ENCODE data around the gene ARSA.
A peak's percentile ranks its signal among the peaks of the same experiment; 100 is the strongest.
"Not testable (repeated sequence)": the region's sequence is repeated elsewhere in the genome, so short reads cannot be mapped to it uniquely, and the experiment has no call there.

Gene ARSA

DNA sequence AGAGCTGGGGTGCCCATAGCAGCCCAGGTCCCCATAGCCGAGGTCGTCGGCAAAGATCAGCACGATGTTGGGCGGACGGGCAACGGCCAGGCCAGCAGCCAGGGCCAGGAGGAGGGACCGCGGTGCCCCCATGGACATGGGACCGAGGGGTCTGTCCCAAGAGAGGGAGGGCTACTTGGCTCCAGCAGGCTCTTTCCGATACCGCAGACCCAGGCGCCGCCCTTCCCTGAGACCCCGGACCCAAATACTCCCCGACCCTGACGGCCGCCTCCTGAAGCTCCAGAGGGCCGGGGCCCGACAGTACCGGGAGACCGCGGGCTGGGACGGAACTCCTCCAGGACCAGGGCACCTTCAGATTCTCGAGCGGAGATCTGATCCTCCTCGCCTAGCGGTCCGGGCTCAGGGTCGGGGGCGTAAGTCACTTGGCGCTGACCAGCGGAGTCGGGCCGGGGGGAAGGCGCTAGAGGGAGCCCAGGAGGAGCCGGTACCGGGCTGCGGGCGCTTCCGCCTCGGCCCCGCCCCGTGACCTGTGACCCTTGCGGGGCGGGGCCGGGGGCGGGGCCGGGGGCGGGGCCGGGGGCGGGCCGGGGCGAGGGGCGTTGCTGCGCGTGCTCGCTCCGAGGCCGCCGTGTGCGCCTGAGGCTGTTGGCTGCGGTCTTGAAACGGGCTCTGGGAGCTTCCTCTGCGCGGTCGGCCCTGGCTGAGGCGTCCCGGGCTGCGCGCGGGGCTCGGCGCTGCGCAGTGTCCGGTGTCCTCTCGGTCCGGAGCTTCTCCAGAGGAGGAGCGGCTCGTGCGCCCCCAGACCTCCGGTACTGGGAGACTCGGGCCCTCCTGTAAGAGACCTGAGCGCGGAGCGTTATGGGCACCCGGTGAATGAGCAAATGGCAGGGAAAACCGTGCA lies at the start of gene ARSA:
Gene ARSA (minus strand): TSS at position 511 of the 901 bp plus-strand sequence. CDS start 373 bp downstream, at position 138.
- DNase-seq (ENCODE audit: low read depth), result peak; percentile 59

DNA sequence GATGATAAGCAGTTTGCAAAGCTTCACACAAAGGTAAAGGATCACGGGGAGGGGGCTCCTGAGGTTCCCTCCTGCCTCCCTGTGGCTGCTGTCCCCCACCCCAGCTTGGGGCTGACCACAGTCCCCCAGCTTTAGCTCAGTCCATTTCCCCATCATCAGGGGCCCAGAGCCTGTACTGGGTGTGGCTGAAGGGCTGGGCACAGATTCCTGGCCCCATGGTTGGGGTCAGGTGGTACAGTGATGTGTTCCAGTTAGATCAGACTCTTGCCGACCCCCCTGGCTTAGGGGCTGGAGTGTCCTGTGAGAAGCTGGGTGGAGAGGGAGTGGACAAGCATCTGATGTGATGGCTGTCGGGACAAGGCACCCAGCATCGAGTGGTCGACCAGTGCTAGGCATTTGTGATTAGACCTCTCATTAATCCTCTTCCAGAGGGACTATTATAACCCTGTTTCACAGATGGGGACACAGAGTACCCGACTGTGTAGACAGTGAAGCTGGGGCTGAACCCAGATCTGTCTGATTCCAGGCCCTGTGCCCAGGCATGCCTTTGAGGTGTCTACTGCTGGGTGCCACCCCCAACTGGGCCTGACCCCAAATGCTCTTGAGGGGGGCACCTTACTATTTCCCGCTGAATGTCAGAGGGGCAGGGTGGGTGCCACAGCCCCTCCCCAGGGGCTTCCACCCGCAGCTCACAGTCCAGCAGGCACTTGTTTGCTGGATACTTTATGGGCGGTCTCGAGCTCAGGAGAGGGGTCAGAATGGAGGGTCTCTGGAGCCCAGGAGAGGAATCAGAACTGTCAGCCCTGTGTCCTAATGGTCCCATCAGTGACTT lies 48.9 kb upstream of the ARSA start:
- DNase-seq (ENCODE audit: low read depth), result no peak

DNA sequence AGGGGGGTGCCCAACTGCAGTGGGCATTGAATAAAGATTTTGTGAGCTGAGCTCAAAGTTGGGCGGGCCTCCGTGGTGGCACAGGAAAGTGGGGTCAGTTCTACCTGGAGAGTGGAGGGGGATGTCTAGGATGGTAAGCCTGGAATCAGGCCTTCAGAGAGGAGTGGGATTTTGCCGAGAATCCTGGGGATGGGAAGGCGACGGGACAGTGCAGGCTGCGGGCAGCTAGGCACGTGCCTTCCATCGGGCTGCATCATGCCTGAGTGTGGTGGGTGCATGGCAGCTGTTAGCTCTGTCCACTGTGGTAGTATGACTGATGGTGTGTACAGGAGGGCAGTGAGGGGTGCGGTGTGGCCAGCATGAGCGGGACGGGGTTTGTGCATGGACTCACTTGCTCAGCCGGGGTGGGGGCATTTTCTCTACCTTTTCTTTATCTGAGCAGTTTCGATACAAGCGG lies 48.3 kb upstream of the ARSA start:
- no peak for DNase-seq (ENCODE audit: low read depth)

DNA sequence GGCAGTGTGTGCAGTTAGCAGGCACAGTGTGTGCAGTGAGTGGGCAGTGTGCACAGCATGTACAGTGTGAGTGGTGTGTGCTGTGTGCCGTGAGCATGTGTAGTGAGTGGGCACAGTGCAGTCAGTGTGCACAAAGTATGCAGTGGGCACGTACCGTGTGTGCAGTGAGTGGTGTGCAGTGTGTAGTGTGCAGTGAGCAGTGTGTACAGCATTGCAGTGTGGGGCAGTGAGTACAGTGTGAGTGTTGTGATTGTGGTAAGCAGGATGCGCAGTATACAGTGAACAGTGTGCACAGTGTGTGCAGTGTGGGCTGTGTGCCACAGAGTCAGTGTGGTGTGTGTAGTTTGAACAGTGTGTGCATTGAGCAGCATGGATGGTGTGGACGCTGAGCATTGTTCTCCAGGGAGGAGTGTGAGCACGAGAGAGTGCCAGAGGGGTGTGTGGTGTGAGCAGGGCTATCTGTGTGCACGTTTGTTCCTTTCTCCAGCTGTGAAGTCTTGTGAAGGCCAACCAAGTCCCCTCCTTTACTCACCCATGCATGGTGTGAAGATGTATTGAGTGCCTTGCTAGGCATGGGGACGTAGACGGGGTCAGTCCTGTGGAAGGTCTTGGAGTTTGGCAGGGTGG lies 47.7 kb upstream of the ARSA start:
- no peak for DNase-seq (ENCODE audit: low read depth)

DNA sequence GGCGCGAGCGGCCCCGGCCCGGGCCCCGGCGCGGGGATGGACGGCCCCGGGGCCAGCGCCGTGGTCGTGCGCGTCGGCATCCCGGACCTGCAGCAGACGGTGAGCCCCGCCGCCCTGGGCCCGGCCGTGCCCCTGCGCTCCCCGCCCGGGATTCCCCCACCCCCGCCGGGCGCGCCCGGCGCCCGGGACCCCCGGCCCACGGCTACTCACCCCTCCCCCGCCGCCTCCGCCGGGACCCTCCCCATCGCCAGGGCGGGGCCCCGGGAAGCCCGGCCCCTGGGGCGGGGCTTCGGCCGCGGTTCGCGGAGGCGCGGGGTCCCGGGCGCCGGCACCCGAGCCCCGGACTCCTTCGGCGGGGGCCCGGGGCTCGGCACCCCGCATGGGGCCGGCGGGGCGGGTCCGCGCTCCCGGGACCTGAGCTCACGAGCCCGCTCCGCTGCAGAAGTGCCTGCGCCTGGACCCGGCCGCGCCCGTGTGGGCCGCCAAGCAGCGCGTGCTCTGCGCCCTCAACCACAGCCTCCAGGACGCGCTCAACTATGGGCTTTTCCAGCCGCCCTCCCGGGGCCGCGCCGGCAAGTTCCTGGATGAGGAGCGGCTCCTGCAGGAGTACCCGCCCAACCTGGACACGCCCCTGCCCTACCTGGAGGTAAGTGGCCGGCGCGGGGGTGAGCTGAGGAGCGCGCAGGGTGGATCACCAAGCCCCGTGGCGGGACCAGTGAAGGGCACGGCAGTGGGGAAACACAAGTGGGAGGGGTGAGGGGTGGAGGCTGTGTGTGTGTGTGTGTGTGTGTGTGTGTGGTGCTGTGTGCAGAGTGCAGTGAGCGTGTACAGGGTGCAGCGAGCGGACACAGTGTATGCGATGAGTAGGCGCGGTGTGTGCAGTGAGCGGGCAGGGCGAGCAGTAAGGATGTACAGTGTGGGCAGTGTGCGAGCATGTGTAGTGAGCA lies 46.9 kb upstream of the ARSA start:
- no peak for DNase-seq (ENCODE audit: low read depth)

DNA sequence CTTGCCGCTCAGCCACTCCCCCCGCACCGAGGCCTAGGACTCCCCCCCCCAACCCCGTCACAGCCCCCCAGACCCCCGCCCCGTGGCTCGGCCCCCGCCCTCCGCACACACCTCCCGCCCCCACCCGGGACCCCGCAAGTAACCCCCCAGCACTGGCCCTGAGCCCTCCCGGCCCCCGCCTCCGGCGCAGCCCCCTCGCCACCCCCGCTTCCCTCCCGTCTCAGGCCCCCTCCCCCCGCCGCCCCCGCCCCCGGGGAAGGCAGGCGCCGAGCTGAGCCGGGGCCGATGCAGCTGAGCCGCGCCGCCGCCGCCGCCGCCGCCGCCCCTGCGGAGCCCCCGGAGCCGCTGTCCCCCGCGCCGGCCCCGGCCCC lies 46.2 kb upstream of the ARSA start:
- DNase-seq (ENCODE audit: low read depth), result no peak

DNA sequence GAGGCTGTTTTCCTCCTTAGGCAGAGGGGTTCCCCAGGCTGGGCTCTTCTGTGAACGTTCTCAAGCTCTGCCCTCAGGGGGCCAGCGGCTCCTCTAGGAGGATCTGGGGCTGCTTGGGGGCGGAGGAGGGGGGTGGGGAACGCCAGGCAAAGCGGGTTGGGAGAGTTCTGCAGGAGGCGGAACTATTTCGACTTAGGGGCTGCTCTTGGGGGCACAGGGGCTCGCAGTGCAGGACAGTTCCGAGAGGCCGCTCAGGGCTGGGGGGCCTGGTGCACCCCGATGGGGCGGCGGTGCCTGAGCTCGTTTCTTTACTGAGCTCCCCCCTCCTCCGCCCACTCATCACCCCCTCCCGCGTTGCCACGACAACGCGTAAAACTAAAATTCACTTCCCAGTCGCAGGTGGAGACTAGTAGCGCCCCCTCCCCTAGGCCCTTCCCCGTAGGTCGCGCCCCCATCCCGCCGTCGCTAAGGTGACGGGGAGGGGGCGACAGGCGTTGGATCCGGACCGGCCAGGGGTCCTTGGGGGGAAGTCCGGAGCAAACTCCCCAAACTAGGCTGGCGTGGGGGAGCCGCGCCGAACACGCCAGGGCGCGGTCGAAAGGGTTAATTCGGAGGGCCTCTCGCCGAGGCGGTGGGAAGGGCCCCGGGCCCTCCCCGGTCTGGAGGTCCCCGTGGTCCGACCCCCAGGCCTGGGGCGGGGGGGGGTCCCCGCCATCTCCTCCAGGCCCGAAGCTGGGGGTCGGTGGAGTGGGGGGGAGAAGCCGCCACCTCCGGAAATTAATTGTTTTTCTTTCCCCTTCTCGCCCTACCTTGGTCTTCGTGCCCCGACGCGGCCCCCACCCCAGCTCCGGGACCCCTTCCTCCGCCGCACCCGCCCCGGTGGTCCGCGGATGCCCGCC lies 45.5 kb upstream of the ARSA start:
- DNase-seq (ENCODE audit: low read depth), result no peak

DNA sequence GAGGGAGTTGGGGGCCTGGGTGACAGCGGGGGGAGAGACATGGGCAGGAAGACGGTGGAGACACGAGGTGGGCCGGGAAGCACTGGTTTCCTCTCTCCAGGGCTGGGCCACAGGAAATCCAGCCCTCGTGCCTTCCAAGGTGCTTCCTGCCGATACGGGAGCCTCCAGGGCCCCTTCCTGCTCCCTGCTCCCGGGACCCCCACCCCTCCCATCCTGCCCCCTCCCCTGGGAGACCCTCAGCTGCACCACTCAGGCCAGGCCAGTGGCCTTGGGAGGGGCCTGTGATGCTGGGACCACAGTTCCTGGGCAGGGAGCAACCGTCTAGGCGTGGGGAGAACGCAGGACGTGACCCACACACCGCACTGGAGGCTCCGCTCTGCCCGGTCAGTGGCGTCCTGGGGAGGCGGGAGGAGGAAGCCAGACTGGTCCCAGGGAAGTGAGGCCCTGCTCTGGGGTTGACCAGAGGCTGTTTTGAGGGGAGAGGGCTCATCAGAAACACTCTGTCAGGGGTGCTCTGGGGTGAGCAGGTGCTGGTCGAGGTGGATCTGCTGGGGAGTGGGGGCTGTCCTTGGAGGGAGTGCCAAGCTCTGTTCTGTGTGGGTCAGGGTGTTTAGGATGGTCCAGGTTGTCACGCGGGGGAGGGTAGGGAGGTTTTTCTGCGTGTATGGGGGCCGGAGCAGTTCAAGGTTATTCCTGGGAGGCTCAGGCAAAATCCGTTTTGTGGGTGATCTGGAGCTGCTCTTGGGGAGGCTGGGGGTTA lies 44.7 kb upstream of the ARSA start, which contains the start of gene SHANK3:
Gene SHANK3 (plus strand): TSS at position 353 of the 760 bp plus-strand sequence.
- DNase-seq (ENCODE audit: low read depth), result no peak

DNA sequence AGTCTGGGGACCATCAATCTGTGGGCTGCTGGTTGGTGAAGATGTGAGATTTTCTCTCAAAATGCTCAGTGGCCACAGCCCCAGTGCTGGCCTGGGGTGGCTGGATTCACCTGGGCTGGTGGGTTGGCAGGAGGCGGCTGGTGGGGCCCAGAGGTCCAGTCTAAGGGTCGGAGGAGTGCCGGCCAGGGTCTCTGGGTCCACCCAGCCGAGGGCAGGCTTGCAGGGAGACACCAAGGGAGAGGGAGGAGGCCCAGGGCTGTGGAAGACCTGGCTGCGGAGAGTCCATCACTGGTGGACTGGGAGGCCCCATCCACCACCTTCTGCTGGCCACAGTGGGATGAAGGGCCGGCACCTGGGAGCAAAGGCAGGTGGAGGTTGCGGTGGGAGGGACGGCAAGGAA lies 44.1 kb upstream of the ARSA start:
- no peak for DNase-seq (ENCODE audit: low read depth)

DNA sequence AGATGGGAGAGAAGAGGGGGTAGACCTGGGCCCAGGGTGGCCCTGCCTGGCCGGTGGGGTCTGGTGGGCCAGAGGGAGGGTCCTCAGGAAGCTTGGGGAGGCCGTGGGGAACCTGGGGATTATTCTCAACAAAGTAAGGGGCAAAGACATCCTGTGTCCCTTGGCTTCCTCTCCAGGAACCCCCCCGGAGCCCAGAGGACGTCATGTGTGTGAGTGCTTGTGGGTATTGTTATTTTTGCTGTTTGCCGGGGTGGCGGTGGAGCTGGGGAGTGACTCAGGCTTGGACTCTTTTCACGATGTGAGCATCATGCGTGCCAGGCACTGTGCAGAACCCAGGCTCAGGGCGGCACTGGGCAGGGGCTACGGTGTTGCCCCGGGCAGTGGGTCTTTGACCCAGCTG lies 43.7 kb upstream of the ARSA start:
- DNase-seq (ENCODE audit: low read depth), result no peak

DNA sequence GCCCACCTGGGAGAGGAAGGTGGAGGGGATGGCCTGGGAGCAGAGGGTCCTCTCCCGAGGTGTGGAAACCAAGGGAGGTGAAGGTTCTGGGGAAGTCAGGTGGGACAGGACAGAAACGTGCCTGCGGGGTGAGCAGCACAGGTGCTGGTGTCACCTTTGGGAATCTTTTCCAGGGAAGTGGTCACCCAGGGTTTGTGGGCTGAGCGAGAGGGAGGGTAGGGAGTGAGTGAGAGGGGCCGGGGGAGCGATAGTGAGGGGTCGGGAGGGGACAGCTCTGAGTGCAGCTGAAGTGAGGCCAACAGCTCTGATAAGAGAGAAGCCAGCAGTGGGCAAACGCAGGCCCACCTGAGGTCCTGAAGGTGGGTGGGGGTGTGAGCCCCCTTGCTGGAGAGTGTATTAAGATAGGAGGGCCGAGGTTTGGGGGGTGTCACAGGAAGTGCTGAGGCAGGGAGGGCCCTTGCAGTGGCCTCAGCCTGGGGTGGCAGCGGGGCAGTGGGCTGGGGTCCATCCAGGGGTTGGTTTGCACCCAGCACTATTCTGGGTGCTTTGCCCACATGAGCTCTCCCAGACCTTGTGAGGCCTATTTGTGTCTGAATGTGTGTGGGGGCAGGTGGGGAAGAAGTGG lies 43.1 kb upstream of the ARSA start:
- no peak for DNase-seq (ENCODE audit: low read depth)

DNA sequence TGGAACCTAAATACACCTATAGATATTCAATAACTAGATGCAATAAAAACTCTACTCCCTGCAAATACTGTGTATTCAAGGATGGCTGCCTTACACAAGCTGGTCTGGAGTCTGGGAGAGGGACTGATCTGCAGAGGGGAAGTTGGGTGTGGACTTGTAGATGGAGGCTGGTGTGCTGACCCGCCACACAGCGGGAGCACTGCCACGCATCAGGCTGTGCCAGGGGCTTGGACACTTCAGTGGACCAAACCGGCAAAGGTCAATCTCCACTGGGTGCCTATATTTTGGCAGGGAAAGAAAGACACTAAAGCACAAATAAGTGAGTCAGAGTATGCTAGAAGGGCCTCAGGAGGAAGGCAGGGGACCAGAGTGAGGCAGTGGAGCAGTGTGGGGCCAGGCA lies 42.6 kb upstream of the ARSA start:
- no peak for DNase-seq (ENCODE audit: low read depth)

DNA sequence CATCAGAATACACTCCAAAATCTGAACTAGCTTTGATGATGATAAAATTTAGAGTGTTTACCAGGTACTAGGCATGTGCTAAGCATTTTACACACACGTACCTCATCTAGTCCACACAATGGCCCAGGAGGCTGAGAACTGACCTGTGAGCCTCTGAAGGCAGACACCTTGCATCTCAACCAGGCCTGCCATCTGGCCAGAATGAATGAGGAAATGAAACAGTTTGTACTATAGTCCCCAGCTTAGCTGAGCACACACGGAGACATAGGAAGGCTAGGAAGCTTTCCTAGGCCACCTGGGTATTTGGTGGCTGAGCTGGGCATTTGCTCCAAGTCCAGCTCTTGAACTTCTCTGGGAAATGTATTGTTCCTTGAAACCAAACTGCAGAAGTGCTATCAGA lies 37.8 kb upstream of the ARSA start:
- no peak for DNase-seq (ENCODE audit: low read depth)

DNA sequence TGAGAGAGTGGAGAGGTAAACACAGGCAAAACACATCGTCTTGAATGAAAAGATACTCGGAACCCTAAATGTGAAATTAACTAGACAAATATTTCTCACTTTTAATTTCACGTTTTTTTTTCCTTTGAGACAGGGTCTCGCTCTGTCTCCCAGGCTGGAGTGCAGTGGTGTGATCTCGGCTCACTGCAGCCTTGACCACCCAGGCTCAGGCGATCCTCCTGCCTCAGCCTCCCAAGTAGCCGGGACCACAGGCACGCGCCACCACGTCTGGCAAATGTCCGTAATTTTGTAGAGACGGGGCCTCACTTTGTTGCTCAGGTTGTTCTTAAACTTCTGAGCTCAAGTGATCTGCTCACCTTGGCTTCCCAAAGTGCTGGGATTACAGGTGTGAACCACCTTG lies 37.3 kb upstream of the ARSA start:
- DNase-seq (ENCODE audit: low read depth), result no peak

DNA sequence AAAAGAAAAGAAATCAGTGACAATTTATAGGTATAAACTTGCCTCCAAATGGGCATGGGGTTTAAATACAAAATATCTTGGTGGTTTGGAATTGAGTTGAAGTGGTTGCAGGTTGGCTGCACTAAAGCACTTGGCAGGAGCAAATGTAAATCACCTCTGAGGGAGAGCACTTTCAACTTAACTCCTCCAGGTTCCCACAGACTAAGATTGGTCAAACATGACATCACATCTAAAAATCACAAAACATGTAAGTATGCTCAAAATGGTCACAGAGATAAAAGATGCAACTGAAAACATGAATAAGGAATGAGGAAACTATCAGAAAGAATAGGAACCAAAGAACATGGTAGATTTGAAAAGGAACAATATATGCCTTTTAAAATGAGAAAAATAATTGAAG lies 32.4 kb upstream of the ARSA start:
- DNase-seq (ENCODE audit: low read depth), result no peak

DNA sequence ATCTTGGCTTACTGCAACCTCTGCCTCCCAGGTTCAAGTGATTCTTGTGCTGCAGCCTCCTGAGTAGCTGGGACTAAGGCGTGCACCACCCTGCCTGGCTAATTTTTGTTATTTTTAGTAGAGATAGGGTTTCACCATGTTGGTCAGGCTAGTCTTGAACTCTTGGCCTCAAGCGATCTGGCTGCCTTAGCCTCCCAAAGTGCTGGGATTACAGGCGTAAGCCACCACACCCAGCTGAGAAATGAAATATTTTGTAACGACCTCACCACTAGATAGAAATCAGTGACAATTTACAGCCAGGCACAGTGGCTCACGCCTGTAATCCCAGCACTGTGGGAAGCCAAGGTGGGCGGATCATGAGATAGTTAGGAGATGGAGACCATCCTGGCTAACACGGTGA lies 31.8 kb upstream of the ARSA start:
- not testable (repeated sequence) for DNase-seq (ENCODE audit: low read depth)

DNA sequence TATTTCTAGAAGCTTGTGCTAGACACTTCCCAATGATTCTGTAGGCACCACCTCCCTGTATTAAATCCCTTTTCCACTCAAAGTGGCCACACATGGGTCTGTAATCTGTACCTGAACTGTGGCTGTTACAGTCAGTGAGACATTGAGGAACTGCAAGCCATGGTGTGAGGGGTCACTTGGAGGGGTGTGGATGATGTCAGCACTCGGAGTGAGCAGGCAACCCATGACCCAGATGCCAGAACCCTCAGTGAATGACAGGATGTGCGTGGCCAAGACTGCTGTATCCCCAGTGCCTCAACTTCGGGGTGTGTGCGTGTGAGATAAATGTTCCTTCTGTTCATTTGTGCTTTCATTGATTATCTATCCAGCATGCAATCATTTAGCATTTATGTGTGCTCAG lies 30.0 kb upstream of the ARSA start:
- DNase-seq (ENCODE audit: low read depth), result no peak

DNA sequence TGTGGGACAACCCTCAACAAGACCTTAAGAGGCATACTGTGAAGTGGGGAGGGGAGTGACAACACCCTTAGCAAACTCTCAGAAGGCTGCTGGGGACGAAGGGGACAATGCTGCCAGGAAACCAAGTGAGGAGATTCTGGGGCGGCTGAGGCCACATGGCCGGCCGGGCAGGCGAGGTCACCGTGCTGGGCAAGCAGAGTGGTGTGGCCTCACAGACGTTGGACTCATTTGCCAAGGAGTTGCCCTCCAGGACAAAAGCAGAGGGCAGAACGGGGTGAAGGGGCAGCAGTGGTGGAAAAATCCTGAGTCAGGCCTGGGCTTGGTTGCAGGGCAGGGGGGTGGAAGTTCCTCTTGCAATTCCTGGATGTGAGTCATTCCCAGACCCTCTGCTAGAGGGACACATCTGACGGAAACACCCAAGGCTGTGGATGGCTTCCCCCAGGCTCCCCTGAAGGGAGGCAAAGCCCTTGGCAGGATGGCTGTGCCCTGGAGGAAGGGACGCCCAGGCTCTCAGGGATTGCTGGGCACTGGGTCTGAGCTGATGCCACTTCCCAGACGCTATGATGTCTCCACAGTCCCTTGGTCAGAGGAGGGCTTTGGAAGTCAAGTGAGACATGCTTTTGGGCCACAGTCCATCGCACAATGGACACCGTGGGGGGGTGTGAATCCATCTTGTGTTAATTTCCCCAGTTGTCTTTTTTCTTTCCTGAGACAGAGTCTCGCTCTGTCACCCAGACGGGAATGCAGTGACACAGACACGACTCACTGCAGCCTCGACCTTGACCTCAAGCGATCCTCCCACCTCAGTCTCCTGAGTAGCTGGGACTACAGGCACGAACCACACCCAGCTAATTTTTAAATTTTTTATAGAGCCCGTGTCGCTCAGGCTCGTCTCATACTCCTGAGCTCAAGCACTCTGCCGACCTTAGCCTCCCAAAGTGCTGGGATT lies 28.4 kb upstream of the ARSA start:
- no peak for DNase-seq (ENCODE audit: low read depth)
